ENCODE data around the gene ARID5B.

ARID5B gene

DNA sequence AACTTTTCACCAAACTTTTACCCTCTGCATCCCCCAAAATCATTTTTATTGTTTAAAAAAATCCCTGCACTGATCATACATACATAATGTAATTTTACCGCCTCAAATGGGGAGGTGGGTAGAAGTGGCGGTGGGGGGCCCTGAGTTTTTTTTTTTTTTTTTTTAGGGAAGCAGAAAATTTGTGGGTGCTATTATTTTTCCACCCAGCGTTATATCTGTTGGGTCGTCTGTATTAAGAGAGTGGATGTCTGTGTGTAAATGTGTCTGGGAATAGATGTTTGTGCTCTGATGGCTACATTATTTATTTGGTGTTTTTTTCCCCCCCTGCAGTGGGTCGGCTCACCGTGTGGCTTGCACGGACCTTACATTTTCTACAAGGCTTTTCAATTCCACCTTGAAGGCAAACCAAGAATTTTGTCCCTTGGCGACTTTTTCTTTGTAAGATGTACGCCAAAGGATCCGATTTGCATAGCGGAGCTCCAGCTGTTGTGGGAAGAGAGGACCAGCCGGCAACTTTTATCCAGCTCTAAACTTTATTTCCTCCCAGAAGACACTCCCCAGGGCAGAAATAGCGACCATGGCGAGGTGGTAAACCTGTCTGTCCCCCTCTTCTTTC lies 438 bp downstream of the ARID5B start:
- Histone ChIP-seq H3K27me3 (ENCODE audit: insufficient read depth, insufficient read length) (peaks cover 33% of the 10 kb centered on the region), H3K9me3 (ENCODE audit: insufficient read depth, low read length) (no peaks in the 10 kb centered on the region), H3K4me3 (ENCODE audit: insufficient read length, low read depth) (peak overlapping the region; percentile 38), H3K4me1 (ENCODE audit: insufficient read depth, insufficient read length) (no peaks in the 10 kb centered on the region), H3K36me3 (ENCODE audit: insufficient read depth, insufficient read length, low read length) (no peaks in the 10 kb centered on the region), H3K9ac (ENCODE audit: insufficient read length, low read depth) (no peak overlapping the region)
- TF ChIP-seq YY1 (IDR thresholded peaks at IDR 0.05; ENCODE audit: insufficient read depth, insufficient read length) = no peak
- no peak for TF ChIP-seq SUZ12 (IDR thresholded peaks at IDR 0.05; ENCODE audit: extremely low read depth, insufficient read depth, insufficient read length)
- TF ChIP-seq ZNF274 (IDR thresholded peaks at IDR 0.05; ENCODE audit: low read depth, low read length) = no peak
- DNase-seq (ENCODE audit: low read depth, low spot score) = no peak

DNA sequence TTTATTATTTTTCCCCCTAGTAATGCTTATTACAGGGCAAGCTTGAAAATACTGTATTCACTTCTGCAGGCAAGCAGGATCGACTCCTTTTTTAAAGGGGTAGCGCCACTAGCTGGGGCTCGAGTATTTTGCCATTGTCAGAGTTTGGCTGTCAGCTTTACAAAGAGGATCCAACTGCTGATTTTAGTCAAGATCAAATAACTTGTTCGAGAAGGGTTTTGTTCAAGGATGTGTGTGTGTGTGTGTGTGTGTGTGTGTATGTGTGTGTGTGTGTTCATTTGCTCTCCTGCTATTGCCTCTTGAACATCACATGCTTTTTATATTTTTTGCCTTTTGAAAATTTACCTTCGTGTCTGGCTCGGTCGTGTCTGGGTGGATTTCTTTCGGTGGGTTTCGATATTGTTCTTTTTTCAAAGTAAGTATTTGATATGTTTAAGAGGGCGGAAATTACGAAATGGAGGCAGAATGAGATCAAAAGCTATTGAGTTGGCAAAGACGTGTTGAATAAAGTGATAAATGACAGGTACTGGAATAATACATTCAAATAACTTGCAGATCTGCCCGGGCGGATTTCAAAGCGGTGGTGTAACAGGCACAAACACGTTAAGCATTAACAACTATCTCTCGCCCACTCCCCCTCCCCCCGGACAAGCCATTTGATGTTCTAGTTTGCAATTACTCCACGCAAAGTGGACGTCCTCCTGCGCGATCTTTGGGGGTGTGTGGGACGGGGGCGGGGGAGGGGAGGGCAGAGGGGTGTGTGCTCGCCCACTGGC lies 1.1 kb downstream of the ARID5B start:
- no peaks in the 10 kb centered on the region for H3K9me3 ChIP-seq (ENCODE audit: insufficient read depth, low read length)
- peak overlapping the region; percentile 38 for H3K4me3 ChIP-seq (ENCODE audit: insufficient read length, low read depth)
- H3K36me3 ChIP-seq (ENCODE audit: insufficient read depth, insufficient read length, low read length) = no peaks in the 10 kb centered on the region
- no peak for TF ChIP-seq SUZ12 (IDR thresholded peaks at IDR 0.05; ENCODE audit: extremely low read depth, insufficient read depth, insufficient read length)
- no peak for TF ChIP-seq ZNF274 (IDR thresholded peaks at IDR 0.05; ENCODE audit: low read depth, low read length)
- no peak for TF ChIP-seq YY1 (IDR thresholded peaks at IDR 0.05; ENCODE audit: insufficient read depth, insufficient read length)
- no peaks in the 10 kb centered on the region for H3K4me1 ChIP-seq (ENCODE audit: insufficient read depth, insufficient read length)
- H3K27me3 ChIP-seq (ENCODE audit: insufficient read depth, insufficient read length) = peaks cover 32% of the 10 kb centered on the region
- no peak overlapping the region for H3K9ac ChIP-seq (ENCODE audit: insufficient read length, low read depth)
- DNase-seq (ENCODE audit: low read depth, low spot score) = no peak

DNA sequence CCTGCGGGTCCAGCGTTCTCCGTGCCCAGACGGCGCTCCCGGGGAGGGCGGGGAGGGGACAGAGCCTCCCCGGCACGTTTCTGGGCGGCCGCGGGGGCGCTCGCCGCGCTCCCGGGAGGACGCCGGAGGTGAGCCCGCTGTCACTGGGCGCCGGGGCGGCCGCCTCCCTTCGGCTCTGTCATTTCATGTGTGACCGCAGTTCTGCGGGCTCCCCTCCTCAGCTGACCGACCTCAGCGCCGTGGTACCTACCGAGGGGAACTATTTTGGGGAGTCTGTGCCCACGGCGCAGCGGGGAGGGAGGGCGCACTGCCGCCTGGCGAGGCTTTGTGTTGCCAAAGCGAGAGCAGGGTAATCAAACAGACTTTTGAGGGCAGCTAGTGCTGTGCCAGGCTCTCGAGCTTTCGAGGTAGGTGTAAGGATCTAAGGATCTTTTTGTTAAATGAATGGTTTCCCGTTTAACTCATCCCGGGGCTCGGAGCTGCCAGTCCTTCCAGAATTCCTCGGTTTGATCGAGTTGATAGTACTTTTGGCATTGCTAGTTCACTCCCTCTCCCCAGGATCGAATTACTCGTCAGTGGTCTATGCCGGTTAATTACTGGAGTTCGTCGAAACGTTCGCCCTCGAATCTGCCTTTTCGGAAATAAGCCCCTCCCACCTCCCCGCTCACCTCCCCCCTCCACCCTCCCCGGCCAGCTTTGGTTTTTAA lies 1.9 kb downstream of the ARID5B start:
- H3K27me3 ChIP-seq (ENCODE audit: insufficient read depth, insufficient read length) = peaks cover 24% of the 10 kb centered on the region
- H3K9ac ChIP-seq (ENCODE audit: insufficient read length, low read depth) = peak overlapping the region; percentile 70
- H3K4me3 ChIP-seq (ENCODE audit: insufficient read length, low read depth) = peak overlapping the region; percentile 38
- H3K36me3 ChIP-seq (ENCODE audit: insufficient read depth, insufficient read length, low read length) = no peaks in the 10 kb centered on the region
- H3K4me1 ChIP-seq (ENCODE audit: insufficient read depth, insufficient read length) = no peaks in the 10 kb centered on the region
- no peak for DNase-seq (ENCODE audit: low read depth, low spot score)
- no peaks in the 10 kb centered on the region for H3K9me3 ChIP-seq (ENCODE audit: insufficient read depth, low read length)
- TF ChIP-seq SUZ12 (IDR thresholded peaks at IDR 0.05; ENCODE audit: extremely low read depth, insufficient read depth, insufficient read length) (no peak), ZNF274 (IDR thresholded peaks at IDR 0.05; ENCODE audit: low read depth, low read length) (no peak), YY1 (IDR thresholded peaks at IDR 0.05; ENCODE audit: insufficient read depth, insufficient read length) (no peak)

DNA sequence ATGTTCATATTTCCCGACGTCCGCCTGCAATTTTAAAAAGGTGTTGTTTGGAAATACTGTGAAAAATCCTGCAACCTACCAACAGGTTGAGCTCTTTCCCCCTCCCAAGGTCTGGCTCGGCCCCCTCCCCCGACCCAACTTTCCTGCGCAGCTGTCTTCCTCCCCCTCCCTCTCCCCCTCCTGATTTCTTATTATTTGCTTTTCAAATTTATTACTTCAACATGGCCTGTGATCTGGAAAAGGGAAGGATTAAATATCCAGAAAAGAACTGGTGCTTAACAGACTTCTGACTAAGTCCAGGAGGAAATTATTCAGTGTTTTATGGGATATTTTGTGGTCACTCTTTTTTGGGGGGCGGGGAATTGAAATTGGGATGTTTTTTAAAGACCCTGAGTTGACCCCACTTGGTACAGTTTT lies 2.4 kb downstream of the ARID5B start:
- peaks cover 19% of the 10 kb centered on the region for H3K27me3 ChIP-seq (ENCODE audit: insufficient read depth, insufficient read length)
- no peak for TF ChIP-seq YY1 (IDR thresholded peaks at IDR 0.05; ENCODE audit: insufficient read depth, insufficient read length)
- TF ChIP-seq SUZ12 (IDR thresholded peaks at IDR 0.05; ENCODE audit: extremely low read depth, insufficient read depth, insufficient read length) = no peak
- H3K4me3 ChIP-seq (ENCODE audit: insufficient read length, low read depth) = peak overlapping the region; percentile 38
- DNase-seq (ENCODE audit: low read depth, low spot score) = no peak
- no peak overlapping the region for H3K9ac ChIP-seq (ENCODE audit: insufficient read length, low read depth)
- H3K9me3 ChIP-seq (ENCODE audit: insufficient read depth, low read length) = no peaks in the 10 kb centered on the region
- H3K4me1 ChIP-seq (ENCODE audit: insufficient read depth, insufficient read length) = no peaks in the 10 kb centered on the region
- H3K36me3 ChIP-seq (ENCODE audit: insufficient read depth, insufficient read length, low read length) = no peaks in the 10 kb centered on the region

DNA sequence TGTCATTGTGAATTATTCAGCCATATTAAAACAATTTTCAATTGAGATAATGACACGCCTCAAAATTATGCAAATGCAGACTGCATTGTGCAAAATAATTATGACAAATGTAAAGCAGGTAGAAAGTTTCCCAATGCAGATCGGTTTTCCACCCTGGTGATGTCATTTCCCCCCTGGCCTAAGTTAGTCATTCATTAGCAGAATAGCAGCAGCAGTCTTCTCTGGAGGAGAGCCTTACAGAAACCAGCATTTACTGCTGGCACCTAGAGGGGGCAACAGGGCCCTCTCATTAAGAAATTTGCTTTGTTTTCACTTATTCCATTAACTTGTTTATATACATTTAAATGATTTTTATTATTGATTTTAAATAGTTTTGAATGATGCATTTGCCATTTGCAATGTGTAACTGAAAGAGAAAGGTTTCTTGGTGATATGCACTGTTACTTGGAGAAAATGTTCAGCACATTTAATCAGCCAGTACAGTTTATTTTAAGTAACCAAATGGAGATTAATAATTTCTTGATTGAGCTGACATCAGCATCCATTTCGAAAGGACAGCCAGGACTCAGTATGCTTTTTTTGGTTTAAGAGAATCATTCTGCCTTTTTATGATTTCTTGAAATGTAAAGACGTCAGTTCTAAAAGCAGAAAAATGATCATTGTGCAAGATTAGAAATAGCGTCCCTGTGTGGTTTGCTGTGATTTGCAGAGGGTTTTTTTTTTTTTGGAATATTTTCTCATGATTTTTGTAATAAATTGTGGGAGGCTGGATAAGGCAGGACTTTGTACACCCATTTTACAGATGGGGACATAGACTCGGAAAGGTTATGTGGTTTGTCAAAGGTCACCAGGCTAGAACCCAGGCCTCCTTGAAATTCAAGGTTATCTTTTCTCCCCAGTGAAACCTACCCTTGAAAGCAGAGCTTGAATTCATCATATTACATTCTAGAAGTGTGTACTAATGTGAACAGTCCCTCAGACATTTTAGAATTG lies 3.5 kb downstream of the ARID5B start:
- no peak overlapping the region for H3K9ac ChIP-seq (ENCODE audit: insufficient read length, low read depth)

DNA sequence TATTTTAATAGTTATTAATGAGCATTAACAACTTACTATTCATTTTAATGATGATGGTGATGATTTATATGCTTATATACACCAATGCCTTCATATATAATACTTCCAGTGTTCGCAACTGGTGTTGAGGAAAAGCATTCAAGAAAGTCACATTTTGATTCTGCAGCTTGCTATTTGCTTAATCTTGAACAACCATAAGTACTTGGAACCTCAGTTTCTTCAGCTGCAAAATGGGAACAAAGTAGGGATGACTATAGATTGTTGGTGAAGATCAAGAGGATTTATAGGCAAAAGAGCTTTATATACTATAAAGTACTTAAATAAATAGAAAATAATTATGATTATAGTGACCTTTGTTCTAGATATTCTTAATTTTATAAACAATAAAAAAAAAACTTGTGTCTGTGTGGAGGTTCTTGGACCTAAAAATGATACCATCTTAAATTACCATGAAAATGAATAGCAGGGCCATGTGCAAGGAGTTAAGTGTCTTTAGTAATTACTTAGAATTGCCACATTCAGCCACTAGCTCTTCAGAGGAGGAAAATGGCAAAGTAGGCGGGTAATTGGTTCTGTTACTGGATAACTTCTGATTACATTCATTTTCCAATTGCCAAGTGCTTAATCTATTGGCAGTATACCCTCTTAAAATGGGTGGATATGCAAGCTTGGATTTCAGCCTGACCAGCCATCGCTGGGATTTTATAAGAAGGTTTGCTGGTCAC lies 4.5 kb downstream of the ARID5B start:
- DNase-seq (ENCODE audit: low read depth, low spot score) = no peak
- H3K4me3 ChIP-seq (ENCODE audit: insufficient read length, low read depth) = no peak overlapping the region
- H3K36me3 ChIP-seq (ENCODE audit: insufficient read depth, insufficient read length, low read length) = no peaks in the 10 kb centered on the region
- no peaks in the 10 kb centered on the region for H3K9me3 ChIP-seq (ENCODE audit: insufficient read depth, low read length)
- no peak for TF ChIP-seq SUZ12 (IDR thresholded peaks at IDR 0.05; ENCODE audit: extremely low read depth, insufficient read depth, insufficient read length)
- TF ChIP-seq ZNF274 (IDR thresholded peaks at IDR 0.05; ENCODE audit: low read depth, low read length) = no peak
- no peak for TF ChIP-seq YY1 (IDR thresholded peaks at IDR 0.05; ENCODE audit: insufficient read depth, insufficient read length)
- H3K9ac ChIP-seq (ENCODE audit: insufficient read length, low read depth) = no peak overlapping the region
- peaks cover under 1% of the 10 kb centered on the region for H3K27me3 ChIP-seq (ENCODE audit: insufficient read depth, insufficient read length)
- H3K4me1 ChIP-seq (ENCODE audit: insufficient read depth, insufficient read length) = no peaks in the 10 kb centered on the region

More for the DNA sequence above, 3.5 kb downstream of the ARID5B start:
- Histone ChIP-seq H3K4me3 (ENCODE audit: insufficient read length, low read depth) (no peak overlapping the region), H3K4me1 (ENCODE audit: insufficient read depth, insufficient read length) (no peaks in the 10 kb centered on the region), H3K36me3 (ENCODE audit: insufficient read depth, insufficient read length, low read length) (no peaks in the 10 kb centered on the region), H3K9me3 (ENCODE audit: insufficient read depth, low read length) (no peaks in the 10 kb centered on the region), H3K27me3 (ENCODE audit: insufficient read depth, insufficient read length) (peaks cover 8% of the 10 kb centered on the region)
- no peak for DNase-seq (ENCODE audit: low read depth, low spot score)
- TF ChIP-seq YY1 (IDR thresholded peaks at IDR 0.05; ENCODE audit: insufficient read depth, insufficient read length) (no peak), ZNF274 (IDR thresholded peaks at IDR 0.05; ENCODE audit: low read depth, low read length) (no peak), SUZ12 (IDR thresholded peaks at IDR 0.05; ENCODE audit: extremely low read depth, insufficient read depth, insufficient read length) (no peak)

Measured in NT2/D1 (cell line).